Measurements from ENCODE around the gene ATXN1. TPM values are rescaled to one million over a fixed set of nuclear protein-coding genes. Genes with fewer than 3 reads are reported as not detected.

The ATXN1 gene
- polyA plus RNA-seq, 3 donors from 2014 or later: 6.9 to 14.7 (median 8.0) TPM

DNA sequence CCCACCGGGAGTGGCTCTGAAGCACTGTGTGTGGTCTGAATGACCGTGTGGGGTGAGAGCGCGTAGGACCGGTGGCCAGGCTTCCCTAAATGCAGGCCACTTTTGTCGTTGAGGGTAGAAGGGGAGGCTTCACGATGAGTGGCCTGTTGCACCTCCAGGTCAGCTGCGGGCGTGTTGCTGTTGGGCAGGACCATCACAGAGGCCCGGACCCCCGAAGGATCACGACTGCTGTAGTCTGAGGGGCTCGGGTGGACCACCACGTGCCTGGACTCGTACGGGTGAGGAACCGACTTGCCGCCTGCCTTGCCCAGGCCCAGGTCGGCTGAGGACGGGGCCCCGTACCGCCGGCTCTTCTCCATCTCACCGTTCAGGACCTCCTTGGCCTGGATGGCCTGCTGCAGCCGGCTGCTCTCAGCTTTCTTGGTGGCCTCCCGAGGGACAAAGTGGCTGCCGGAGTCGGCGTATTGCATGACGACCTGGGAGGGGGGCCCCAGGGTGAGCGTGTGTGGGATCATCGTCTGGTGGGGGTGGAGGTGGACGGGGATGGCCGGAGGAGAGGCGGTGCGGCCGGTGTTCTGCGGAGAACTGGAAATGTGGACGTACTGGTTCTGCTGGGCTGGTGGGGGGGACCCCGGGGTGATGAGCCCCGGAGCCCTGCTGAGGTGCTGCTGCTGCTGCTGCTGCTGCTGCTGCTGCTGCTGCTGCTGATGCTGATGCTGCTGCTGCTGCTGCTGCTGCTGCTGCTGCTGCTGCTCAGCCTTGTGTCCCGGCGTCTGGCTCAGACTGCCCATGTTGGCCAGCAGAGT, 434.1 kb downstream of the ATXN1 start:
- peaks cover 29 to 34% of the 10 kb centered on the region in 2 donors for H3K4me1 Mint-ChIP-seq
- no peaks in the 10 kb centered on the region for H3K9me3 Mint-ChIP-seq
- DNase-seq: no peak
- no peak overlapping the region for H3K27ac Mint-ChIP-seq
- peaks cover 6 to 17% (median 12%) of the 10 kb centered on the region in 3 donors for H3K36me3 Mint-ChIP-seq
- H3K4me3 Mint-ChIP-seq: no peak overlapping the region
- peaks cover 12 to 15% (median 13%) of the 10 kb centered on the region in 3 donors for H3K27me3 Mint-ChIP-seq (ENCODE audit: low read depth in 3 of 3)

DNA sequence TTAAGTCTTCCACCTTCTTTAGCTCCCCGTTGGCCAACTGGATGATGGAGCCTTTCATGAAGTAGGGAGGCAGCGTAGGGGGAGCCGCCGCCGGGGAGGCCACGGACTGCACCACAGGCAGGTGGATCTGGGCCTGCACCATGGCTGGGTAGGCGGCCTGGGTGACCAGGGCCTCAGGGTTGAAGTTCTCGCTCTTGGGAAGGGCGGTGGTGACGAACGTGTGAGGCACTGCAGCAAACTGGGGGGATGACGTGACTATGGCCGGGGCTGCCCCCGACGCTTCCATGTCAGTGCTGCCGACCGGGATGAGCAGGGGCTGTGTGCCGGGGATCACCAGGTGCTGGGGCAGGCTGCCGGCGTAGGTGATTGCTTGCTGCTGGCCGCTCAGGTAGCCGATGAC, 434.7 kb downstream of the ATXN1 start:
- Mint-ChIP-seq H3K36me3 (peaks cover 6 to 17% (median 12%) of the 10 kb centered on the region in 3 donors), H3K4me1 (peaks cover 35 to 40% of the 10 kb centered on the region in 2 donors), H3K27ac (no peak overlapping the region), H3K4me3 (no peak overlapping the region), H3K9me3 (no peaks in the 10 kb centered on the region), H3K27me3 (ENCODE audit: low read depth in 3 of 3) (peaks cover 12 to 15% (median 13%) of the 10 kb centered on the region in 3 donors)
- DNase-seq: no peak

DNA sequence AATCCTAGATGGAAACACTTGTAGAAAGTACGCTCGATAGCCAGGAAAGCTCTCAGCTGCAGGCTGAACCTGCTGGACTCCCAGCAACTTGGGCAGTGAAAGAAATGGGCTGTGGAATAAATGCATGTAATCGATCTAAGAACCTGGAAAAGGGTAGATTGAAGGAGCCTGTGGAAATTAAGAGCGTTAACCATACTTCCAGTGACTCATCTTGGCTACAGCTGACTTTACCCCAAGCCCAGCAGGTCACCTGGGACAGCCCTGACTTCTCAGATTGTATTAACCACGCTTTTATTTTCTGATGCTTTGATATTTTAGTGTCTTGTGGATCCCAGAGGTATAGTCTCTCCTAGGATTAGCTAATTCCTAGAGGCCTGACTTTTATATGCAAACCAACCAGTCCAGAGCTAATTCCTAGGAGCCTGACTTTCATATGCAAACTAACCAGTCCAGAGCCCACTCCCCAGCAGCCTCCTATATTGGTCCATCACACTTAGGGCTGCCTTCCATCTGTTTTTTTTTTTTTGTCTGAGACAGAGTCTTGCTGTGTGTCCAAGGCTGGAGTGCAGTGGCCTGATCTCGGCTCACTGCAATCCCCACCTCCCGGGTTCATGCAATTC, 436.5 kb downstream of the ATXN1 start:
- Mint-ChIP-seq H3K4me1 (peaks cover 53 to 58% of the 10 kb centered on the region in 2 donors), H3K4me3 (peak overlapping the region in 1 of 5 donors; percentile 18), H3K27ac (peak overlapping the region; percentile 35 to 83 (median 74)), H3K27me3 (ENCODE audit: low read depth in 3 of 3) (peaks cover 9 to 15% (median 14%) of the 10 kb centered on the region in 3 donors), H3K9me3 (no peaks in the 10 kb centered on the region), H3K36me3 (peaks cover 6 to 17% (median 12%) of the 10 kb centered on the region in 3 donors)
- DNase-seq: no peak

DNA sequence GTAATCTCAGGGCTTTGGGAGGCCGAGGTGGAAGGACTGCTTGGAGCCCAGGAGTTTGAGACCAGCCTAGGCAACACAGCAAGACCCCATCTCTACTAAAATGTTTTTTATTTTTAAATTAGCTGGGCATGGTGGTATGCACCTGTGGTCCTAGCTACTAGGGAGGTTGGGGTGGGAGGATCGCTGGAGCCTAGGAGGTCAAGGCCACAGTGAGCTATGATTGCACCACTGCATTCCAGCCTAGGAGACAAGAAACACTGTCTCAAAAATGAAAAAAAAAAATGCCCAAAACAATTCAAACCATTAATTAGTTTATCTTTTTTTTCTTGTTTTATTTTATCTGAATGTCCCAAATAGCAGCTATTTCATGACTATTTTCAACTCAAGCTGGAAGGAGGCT, 437.1 kb downstream of the ATXN1 start:
- Mint-ChIP-seq H3K27me3 (ENCODE audit: low read depth in 3 of 3) (peaks cover 9 to 15% (median 13%) of the 10 kb centered on the region in 3 donors), H3K36me3 (peaks cover 1 to 12% (median 9%) of the 10 kb centered on the region in 3 donors), H3K27ac (peak overlapping the region in 5 of 6 donors; percentile 89 to 96 (median 93)), H3K4me1 (peaks cover 59 to 63% of the 10 kb centered on the region in 2 donors), H3K9me3 (no peaks in the 10 kb centered on the region), H3K4me3 (peak overlapping the region in 1 of 5 donors; percentile 84)
- DNase-seq: no peak

DNA sequence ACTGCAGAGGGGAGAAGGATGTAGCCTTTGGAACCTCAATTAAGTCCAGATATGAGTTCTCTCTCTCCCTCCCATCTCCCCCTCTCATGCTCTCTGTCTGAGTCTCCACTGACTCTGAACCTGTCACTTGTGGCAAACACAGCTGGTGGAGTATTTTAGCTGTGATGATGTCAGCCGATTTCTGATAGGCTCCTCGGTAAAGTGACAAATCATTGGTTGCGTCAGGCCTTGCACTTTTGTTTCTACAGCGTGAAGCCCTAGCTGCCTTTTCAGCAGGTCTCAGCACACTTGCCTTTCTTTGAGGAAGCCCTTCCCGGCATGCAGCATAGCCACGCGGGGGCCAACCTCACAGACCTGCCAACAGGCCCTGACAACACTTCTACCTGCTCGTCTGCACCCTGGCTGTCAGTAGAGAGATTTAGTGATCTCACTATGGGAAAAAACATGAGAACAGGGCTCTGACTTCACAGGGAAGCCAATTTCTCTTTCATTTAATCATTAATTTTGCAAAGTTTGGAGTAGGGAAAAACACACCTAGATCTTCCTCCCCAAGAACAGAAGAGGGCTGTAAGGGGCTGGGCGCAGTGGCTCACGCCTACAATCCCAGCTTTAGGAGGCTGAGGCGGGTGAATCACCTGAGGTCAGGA, 438.5 kb downstream of the ATXN1 start:
- H3K36me3 Mint-ChIP-seq: peaks cover 0 to 7% (median 3%) of the 10 kb centered on the region in 3 donors
- DNase-seq: peak; percentile 76 to 82 (median 77)
- H3K4me3 Mint-ChIP-seq: peak overlapping the region; percentile 68 to 84 (median 76)
- no peaks in the 10 kb centered on the region for H3K9me3 Mint-ChIP-seq
- peaks cover 9 to 19% (median 17%) of the 10 kb centered on the region in 3 donors for H3K27me3 Mint-ChIP-seq (ENCODE audit: low read depth in 3 of 3)
- H3K27ac Mint-ChIP-seq: peak overlapping the region; percentile 89 to 96 (median 94)
- peaks cover 73 to 77% of the 10 kb centered on the region in 2 donors for H3K4me1 Mint-ChIP-seq

DNA sequence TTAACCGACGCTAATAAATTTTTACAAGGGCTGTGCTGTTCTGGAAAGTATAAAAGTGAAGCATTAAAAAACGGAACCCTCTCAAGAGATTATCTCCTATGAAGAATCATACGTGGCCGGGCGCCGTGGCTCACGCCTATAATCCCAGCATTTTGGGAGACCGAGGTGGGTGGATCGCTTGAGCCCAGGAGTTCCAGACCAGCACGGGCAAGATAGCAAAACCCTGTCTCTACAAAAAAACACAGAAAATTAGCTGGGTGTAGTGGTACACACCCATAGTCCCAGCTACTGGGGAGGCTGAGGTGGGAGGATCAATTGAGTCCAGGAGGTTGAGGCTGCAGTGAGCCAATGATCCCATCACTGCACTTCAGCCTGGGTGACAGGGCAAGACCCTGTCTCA, 439.4 kb downstream of the ATXN1 start:
- Mint-ChIP-seq H3K4me3 (peak overlapping the region in 4 of 5 donors; percentile 17 to 84 (median 60)), H3K9me3 (no peaks in the 10 kb centered on the region), H3K4me1 (peaks cover 76 to 84% of the 10 kb centered on the region in 2 donors), H3K36me3 (peaks cover 0 to 7% (median 3%) of the 10 kb centered on the region in 3 donors), H3K27ac (peak overlapping the region; percentile 28 to 96 (median 94)), H3K27me3 (ENCODE audit: low read depth in 3 of 3) (peaks cover 11 to 20% (median 17%) of the 10 kb centered on the region in 3 donors)
- DNase-seq: no peak

DNA sequence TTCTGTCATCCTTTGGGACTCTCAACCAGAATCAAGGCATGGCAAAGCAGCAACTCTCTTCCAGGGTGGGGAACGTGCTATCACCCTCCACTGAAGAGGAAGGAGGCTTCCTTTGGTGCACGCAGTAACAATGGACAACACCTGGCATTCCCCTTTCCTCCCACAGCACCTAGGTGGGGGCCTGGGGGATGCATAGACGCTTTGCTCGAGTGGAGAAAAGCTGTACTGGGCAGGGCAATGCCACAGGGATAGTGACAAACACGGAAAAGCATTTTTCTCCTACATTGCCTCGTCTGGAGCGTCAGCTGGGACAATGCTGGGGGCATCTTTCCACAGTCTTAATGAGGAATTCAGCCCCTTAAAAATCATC, 439.9 kb downstream of the ATXN1 start:
- H3K27ac Mint-ChIP-seq: peak overlapping the region; percentile 46 to 96 (median 94)
- peaks cover 0 to 7% (median 2%) of the 10 kb centered on the region in 3 donors for H3K36me3 Mint-ChIP-seq
- H3K4me3 Mint-ChIP-seq: peak overlapping the region in 1 of 5 donors; percentile 72
- peaks cover 78 to 89% of the 10 kb centered on the region in 2 donors for H3K4me1 Mint-ChIP-seq
- H3K9me3 Mint-ChIP-seq: no peaks in the 10 kb centered on the region
- no peak for DNase-seq
- peaks cover 9 to 20% (median 17%) of the 10 kb centered on the region in 3 donors for H3K27me3 Mint-ChIP-seq (ENCODE audit: low read depth in 3 of 3)

DNA sequence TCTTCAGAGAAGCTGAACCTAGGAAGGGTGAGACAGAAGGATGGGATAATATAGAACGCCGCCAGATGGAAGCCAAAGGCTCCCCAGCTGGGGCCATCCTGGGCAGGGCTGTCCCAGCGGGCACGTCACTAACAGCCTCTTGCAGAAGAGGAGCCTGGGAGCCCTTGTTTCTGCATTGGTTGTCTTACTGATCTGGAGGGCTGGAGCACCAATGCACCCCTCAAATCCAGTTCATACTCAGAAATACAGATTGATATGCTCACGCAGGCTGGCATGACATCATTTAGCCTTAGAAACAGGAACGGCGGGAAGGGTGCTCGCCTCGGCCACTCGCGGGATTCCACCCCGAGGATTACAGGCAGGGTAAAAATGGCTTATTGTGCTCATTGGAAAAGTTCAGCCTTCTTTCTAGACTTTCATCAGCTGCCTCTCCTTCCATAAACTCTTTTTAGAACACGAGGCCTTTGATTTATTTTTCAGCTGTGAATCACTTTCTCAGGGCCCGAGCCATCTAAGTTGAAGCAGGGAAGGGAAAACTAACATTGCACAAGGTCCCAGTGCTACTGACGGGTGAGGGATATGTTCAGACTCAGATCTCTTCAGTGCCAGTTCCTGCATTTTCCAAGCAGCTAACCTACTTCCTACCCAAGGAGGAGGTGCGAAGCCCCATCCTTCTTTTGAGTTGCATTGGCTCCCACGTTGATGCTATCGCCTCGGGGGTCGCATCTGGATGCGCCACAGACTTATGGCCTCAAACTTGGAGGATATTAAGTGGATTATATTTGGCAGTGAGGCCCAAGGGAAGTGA, 440.5 kb downstream of the ATXN1 start:
- peak overlapping the region; percentile 72 to 80 (median 77) for H3K4me3 Mint-ChIP-seq
- H3K9me3 Mint-ChIP-seq: no peaks in the 10 kb centered on the region
- H3K27ac Mint-ChIP-seq: peak overlapping the region; percentile 89 to 96 (median 94)
- H3K27me3 Mint-ChIP-seq (ENCODE audit: low read depth in 3 of 3): peaks cover 9 to 20% (median 17%) of the 10 kb centered on the region in 3 donors
- H3K36me3 Mint-ChIP-seq: peaks cover 0 to 2% (median 0%) of the 10 kb centered on the region in 3 donors
- H3K4me1 Mint-ChIP-seq: peaks cover 78 to 89% of the 10 kb centered on the region in 2 donors
- DNase-seq: no peak

DNA sequence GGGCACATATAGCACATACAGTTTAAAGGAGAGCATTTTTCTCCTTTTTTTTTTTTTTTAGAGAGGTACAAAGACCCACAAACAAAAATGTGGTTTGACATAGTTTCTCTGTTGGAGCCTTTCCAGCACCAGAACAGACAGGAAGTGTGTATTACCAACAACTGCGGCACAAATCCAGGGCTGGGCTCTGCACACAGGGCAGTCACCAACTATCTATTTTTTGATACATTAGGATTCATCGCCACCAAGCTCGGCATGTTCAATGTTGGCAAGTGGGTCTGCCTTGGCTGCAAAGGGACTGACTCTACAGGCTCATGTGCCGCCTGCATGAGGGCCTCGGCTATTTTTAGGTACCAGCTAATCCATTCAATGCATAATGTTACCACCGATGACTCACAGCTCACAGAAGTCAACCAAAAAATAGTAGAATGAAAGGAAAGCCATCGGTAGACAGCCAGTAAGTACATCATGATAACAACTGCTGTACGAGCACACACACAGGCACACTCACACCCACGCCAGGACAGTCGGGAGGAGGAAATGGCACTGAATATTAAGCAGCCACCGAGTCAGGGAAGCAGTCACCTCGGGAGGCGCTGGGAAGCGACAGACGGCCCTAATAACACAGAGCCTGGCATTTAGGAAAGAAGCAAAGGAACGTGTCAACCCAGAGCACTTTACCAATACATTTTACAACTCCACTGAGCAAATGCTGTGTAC, 441.3 kb downstream of the ATXN1 start:
- peaks cover 0 to 4% (median 0%) of the 10 kb centered on the region in 3 donors for H3K36me3 Mint-ChIP-seq

DNA sequence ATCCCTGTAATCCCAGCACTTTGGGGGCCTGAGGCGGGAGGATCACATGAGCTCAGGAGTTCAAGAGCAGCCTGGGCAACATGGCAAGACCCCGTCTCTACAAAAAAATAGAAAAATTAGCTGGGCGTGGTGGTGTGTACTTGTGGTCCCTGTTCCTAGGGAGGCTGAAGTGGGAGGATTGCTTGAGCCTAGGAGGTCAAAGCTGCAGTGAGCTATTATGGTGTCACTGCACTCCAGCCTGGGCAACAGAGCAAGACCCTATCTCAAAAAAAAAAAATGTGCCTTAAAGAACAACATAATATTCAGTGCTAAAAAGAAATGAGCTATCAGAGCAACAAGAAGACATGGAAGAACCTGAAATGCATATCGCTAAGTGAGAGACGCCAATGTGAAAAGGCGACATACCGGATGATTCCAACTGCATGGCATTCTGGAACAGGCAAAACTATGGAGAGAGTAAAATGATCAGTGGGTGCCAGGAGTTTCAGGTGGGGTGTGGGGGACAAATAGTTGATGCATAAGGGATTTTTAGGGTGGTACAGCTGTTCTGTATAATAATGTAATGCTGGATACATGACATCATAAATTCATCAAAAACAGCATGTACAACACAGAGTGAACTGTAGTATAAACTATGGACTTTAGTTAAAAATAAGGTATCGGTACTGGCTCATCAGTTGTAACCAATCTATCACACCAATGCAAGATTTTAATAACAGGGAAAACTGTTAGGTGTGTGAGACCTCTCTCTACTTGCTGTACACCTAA, 442.1 kb downstream of the ATXN1 start:
- peak overlapping the region; percentile 72 to 80 (median 77) for H3K4me3 Mint-ChIP-seq
- peak overlapping the region; percentile 89 to 96 (median 94) for H3K27ac Mint-ChIP-seq
- H3K9me3 Mint-ChIP-seq: no peaks in the 10 kb centered on the region
- H3K4me1 Mint-ChIP-seq: peaks cover 69 to 75% of the 10 kb centered on the region in 2 donors
- peaks cover 0 to 4% (median 0%) of the 10 kb centered on the region in 3 donors for H3K36me3 Mint-ChIP-seq
- H3K27me3 Mint-ChIP-seq (ENCODE audit: low read depth in 3 of 3): peaks cover 11 to 18% (median 16%) of the 10 kb centered on the region in 3 donors
- no peak for DNase-seq

More for the DNA sequence above, 441.3 kb downstream of the ATXN1 start:
- H3K4me3 Mint-ChIP-seq: peak overlapping the region; percentile 72 to 80 (median 77)
- peak overlapping the region; percentile 89 to 96 (median 94) for H3K27ac Mint-ChIP-seq
- peak; percentile 72 to 79 (median 72) for DNase-seq
- peaks cover 11 to 18% (median 17%) of the 10 kb centered on the region in 3 donors for H3K27me3 Mint-ChIP-seq (ENCODE audit: low read depth in 3 of 3)
- H3K4me1 Mint-ChIP-seq: peaks cover 76 to 83% of the 10 kb centered on the region in 2 donors
- no peaks in the 10 kb centered on the region for H3K9me3 Mint-ChIP-seq

DNA sequence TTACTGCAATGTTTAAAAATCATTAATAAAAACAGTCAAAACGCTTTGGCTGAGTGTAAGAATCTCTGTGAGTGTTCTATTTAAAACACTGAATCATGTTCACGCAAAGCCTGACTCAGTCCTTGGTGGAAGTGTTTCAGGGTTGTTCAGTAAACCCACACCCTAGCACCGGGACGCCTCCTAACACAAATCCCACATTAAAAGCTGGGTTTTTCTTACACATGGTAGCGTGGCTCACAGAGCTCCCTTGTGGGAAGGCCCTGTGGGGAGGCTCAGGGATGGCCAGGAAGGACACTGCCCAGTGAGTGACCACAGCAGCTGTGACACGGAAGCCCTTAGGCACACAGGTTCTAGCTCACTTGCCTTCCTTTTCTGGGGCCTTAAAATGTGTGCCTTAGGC, 442.7 kb downstream of the ATXN1 start:
- H3K4me3 Mint-ChIP-seq: peak overlapping the region; percentile 72 to 80 (median 77)
- H3K4me1 Mint-ChIP-seq: peaks cover 64 to 70% of the 10 kb centered on the region in 2 donors
- peak in 1 of 3 donors; percentile 14 for DNase-seq

More for the DNA sequence above, 442.7 kb downstream of the ATXN1 start:
- Mint-ChIP-seq H3K27me3 (ENCODE audit: low read depth in 3 of 3) (peaks cover 11 to 16% (median 14%) of the 10 kb centered on the region in 3 donors), H3K27ac (peak overlapping the region; percentile 69 to 96 (median 92)), H3K9me3 (no peaks in the 10 kb centered on the region), H3K36me3 (peaks cover 0 to 4% (median 3%) of the 10 kb centered on the region in 3 donors)
